ENCODE data around the gene C1orf232. TPM values are rescaled to one million over a fixed set of nuclear protein-coding genes. Genes with fewer than 3 reads are reported as not detected.

The C1orf232 gene
- polyA plus RNA-seq, 3 donors: not detected

- WGBS, 3 donors: 84 to 89% (median 88%) methylated on average over 5 of the region's 5 CpGs
These were observed 36.5 kb downstream of the C1orf232 start for GRCh38 chr1:26132128-26132833.

GRCh38 chr1:26130695-26131094 is 38.1 kb downstream of the C1orf232 start:
- WGBS, 3 donors: 48 to 54% (median 52%) methylated on average over 1 of the region's 1 CpG
- no peak overlapping the region for H3K27ac ChIP-seq (ENCODE audit: low read depth, low read length)

More at GRCh38 chr1:26132128-26132833, 36.5 kb downstream of the C1orf232 start:
- H3K27ac ChIP-seq (ENCODE audit: low read depth, low read length): no peak overlapping the region

GRCh38 chr1:26129778-26130177 is 39.0 kb downstream of the C1orf232 start:
- WGBS, 3 donors: 92 to 94% (median 93%) methylated on average over 4 of the region's 4 CpGs
- no peak overlapping the region for H3K27ac ChIP-seq (ENCODE audit: low read depth, low read length)

GRCh38 chr1:26127235-26128163 is 41.3 kb downstream of the C1orf232 start:
- no peak overlapping the region for H3K27ac ChIP-seq (ENCODE audit: low read depth, low read length)
- 29 to 35% (median 32%) methylated on average over 13 of the region's 13 CpGs for WGBS, 3 donors

GRCh38 chr1:26126321-26127084 is 42.3 kb downstream of the C1orf232 start:
- no peak overlapping the region for H3K27ac ChIP-seq (ENCODE audit: low read depth, low read length)
- 47 to 57% (median 56%) methylated on average over 9 of the region's 9 CpGs for WGBS, 3 donors

- H3K27ac ChIP-seq (ENCODE audit: low read depth, low read length): no peak overlapping the region
- 38 to 52% (median 44%) methylated on average over 1 of the region's 1 CpG for WGBS, 3 donors
These were observed 42.8 kb downstream of the C1orf232 start for GRCh38 chr1:26125946-26126320.

- H3K27ac ChIP-seq (ENCODE audit: low read depth, low read length): no peak overlapping the region
These were observed 43.4 kb downstream of the C1orf232 start for GRCh38 chr1:26125382-26125781.

- 62 to 81% (median 78%) methylated on average over 4 of the region's 4 CpGs for whole genome bisulfite sequencing, 3 donors
- H3K27ac ChIP-seq (ENCODE audit: low read depth, low read length): no peak overlapping the region
These were observed 44.1 kb downstream of the C1orf232 start for GRCh38 chr1:26124418-26125331.

GRCh38 chr1:26122988-26123973 is 45.5 kb downstream of the C1orf232 start:
- H3K27ac ChIP-seq (ENCODE audit: low read depth, low read length): no peak overlapping the region
- WGBS, 3 donors: 64 to 89% (median 85%) methylated on average over 7 of the region's 7 CpGs

GRCh38 chr1:26121854-26122773 is 46.6 kb downstream of the C1orf232 start:
- WGBS, 3 donors: 41 to 56% (median 49%) methylated on average over 8 of the region's 8 CpGs
- no peak overlapping the region for H3K27ac ChIP-seq (ENCODE audit: low read depth, low read length)

- no peak overlapping the region for H3K27ac ChIP-seq (ENCODE audit: low read depth, low read length)
- WGBS, 3 donors: 61 to 71% (median 65%) methylated on average over 9 of the region's 9 CpGs
These were observed 48.7 kb downstream of the C1orf232 start for GRCh38 chr1:26119892-26120608.

GRCh38 chr1:26114165-26114927 is 54.4 kb downstream of the C1orf232 start:
- WGBS, 3 donors: 27 to 88% (median 81%) methylated on average over 12 of the region's 12 CpGs
- H3K27ac ChIP-seq (ENCODE audit: low read depth, low read length): no peak overlapping the region

All from adipose tissue (tissue), 3 donors.